GM12874 (cell line): ENCODE data around the gene GPATCH8.

Experiments used
- CTCF ChIP-seq: IDR thresholded peaks from 2 replicates; pipeline ENCODE4 v1.5.1; 2011; ENCODE audit warnings: low read depth, mild to moderate bottlenecking, control low read depth, low read length, moderate library complexity; ENCODE audit not compliant: insufficient read depth

The GPATCH8 gene

GRCh38 chr17:44436336-44436735 is 66.9 kb downstream of the GPATCH8 start:
- TF ChIP-seq CTCF: no peak

DNA sequence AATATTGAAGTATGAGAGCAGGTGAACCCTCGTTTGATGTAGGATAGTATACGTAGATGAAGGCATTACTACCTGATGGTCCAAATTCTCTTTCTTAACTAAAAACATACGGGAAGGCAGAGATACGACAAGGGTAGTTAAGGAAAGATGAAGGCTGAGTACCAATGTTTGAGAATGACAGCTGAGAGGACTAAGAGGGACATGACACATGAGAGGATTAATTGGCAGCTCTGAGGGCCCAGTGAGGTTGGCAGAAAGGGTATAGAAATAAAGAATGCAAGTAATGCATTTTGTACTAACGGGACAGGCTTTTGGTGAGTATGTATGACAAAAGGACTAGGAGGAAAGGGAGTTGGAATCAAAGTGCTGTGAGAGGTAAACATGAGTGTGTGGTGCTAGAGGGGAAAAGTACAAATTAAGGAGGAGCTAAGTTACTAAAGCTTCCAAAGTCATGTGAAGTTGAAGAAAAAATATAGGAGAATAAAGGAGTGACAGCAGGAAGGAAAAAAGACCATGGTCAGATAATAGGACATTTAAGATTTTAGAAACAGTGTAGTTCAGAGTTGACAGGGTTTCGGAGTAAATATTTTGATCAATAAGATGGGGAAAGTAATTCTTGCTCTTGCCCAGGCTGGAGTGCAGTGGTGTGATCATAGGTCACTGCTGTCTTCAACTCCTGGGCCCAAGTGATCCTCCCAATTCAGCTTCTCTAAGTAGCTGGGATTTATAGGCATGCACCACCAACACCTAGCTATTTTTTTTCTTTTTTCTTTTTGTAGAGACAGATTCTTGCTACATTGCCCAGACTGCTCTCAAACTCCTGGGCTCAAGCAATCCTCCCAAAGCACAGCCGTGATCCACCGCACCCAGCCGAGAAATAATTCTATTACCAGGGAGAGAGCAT is 70.7 kb downstream of the GPATCH8 start:
- no peak for TF ChIP-seq CTCF

GRCh38 chr17:44424828-44425461 is 78.3 kb downstream of the GPATCH8 start:
- no peak for TF ChIP-seq CTCF

DNA sequence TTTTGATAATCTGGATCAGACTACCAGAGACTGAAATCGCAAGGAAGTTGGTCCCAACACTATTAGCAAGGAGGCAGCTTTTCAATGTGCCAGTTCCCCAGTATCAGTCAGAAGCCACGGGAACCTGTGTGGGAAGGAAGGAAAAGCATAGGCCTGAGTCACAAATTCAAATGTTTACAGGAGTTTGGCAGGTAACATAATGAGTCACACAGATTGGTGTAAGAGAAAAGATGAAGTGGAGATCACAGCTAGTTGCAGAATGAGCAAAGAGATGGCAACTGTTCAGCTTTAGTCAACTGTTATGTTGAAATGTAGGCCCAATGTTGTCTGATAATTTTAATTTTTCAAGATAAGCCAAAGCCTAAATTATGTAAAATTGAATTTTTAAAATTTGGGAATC is 85.7 kb downstream of the GPATCH8 start:
- no peak for TF ChIP-seq CTCF

- no peak for TF ChIP-seq CTCF
Observed at GRCh38 chr17:44416558-44417289, 86.5 kb downstream of the GPATCH8 start.

- TF ChIP-seq CTCF: no peak
Observed at GRCh38 chr17:44414394-44415155, 88.6 kb downstream of the GPATCH8 start.
